ENCODE data around the gene IDH2. TPM values are rescaled to one million over a fixed set of nuclear protein-coding genes. Genes with fewer than 3 reads are reported as not detected.
A peak's percentile ranks its signal among the peaks of the same experiment; 100 is the strongest.

The IDH2 gene
- total RNA-seq, 4 donors from 2014 or later, result 19.1 to 101 (median 85.1) TPM

GRCh38 chr15:90076716-90077115, 25.6 kb downstream of the IDH2 start:
- Histone ChIP-seq H3K4me3 (no peak overlapping the region), H3K27ac (no peak overlapping the region), H3K36me3 (no peaks in the 10 kb centered on the region), H3K9me3 (no peaks in the 10 kb centered on the region), H3K4me1 (peaks cover 0 to under 1% (median 0%) of the 10 kb centered on the region in 4 donors), H3K27me3 (no peaks in the 10 kb centered on the region)
- TF ChIP-seq POLR2A (IDR thresholded peaks at IDR 0.05), result no peak
- TF ChIP-seq EP300 (IDR thresholded peaks at IDR 0.05; ENCODE audit: low read depth), result no peak
- no peak for TF ChIP-seq POLR2AphosphoS5 (IDR thresholded peaks at IDR 0.05)
- TF ChIP-seq CTCF (IDR thresholded peaks at IDR 0.05), result no peak
- in situ Hi-C loops (cut with MboI; ENCODE audit: low pct_ligation_motif_present in 1 of 4, low pct_unique_long_range_greater_than_20kb in 1 of 4, low sequenced_read_pairs in 3 of 4) (loop anchor here in 3 of 4 donors (10.0 to 25.0 kb wide), 3 partner anchors 182 to 339 kb away; partner anchors contain the start of genes MESP1 (in 2 of the 3) and AP3S2 (in 1 of the 3)), intact Hi-C loops (cut with DNase I; ENCODE audit: low total_unique reads) (loop anchor here (5.0 kb wide), 1 partner anchor 706 kb away; no protein-coding TSS in a partner anchor)
- no peak for DNase-seq
- 91% methylated on average over 6 of the region's 6 CpGs; no CpG with 5 or more reads in 1 of the 2 donors for WGBS, 2 donors (ENCODE audit: low coverage in 1 of 2)

GRCh38 chr15:90075420-90076289, 26.6 kb downstream of the IDH2 start:
- in situ Hi-C loops (cut with MboI; ENCODE audit: low pct_ligation_motif_present in 1 of 4, low pct_unique_long_range_greater_than_20kb in 1 of 4, low sequenced_read_pairs in 3 of 4) (loop anchor here in 3 of 4 donors (10.0 to 25.0 kb wide), 3 partner anchors 181 to 338 kb away; partner anchors contain the start of genes MESP1 (in 2 of the 3) and AP3S2 (in 1 of the 3)), intact Hi-C loops (cut with DNase I; ENCODE audit: low total_unique reads) (loop anchor here (5.0 kb wide), 1 partner anchor 707 kb away; no protein-coding TSS in a partner anchor)
- Histone ChIP-seq H3K4me1 (peaks cover 0 to 11% (median 0%) of the 10 kb centered on the region in 4 donors), H3K27ac (peak overlapping the region in 2 of 4 donors; percentile 41 to 53), H3K36me3 (no peaks in the 10 kb centered on the region), H3K27me3 (no peaks in the 10 kb centered on the region), H3K4me3 (no peak overlapping the region), H3K9me3 (no peaks in the 10 kb centered on the region)
- 67 to 90% methylated on average over 4 to 13 of the region's 13 CpGs for WGBS, 2 donors (ENCODE audit: low coverage in 1 of 2)
- no peak for TF ChIP-seq CTCF (IDR thresholded peaks at IDR 0.05)
- no peak for TF ChIP-seq POLR2A (IDR thresholded peaks at IDR 0.05)
- TF ChIP-seq POLR2AphosphoS5 (IDR thresholded peaks at IDR 0.05), result no peak
- TF ChIP-seq EP300 (IDR thresholded peaks at IDR 0.05; ENCODE audit: low read depth), result no peak
- DNase-seq, result peak; percentile 50

- intact Hi-C loops (cut with DNase I; ENCODE audit: low total_unique reads), result loop anchor here (5.0 kb wide), 1 partner anchor 707 kb away; no protein-coding TSS in a partner anchor
- WGBS, 2 donors (ENCODE audit: low coverage in 1 of 2), result 81 to 91% methylated on average over 4 to 5 of the region's 5 CpGs
- no peaks in the 10 kb centered on the region for H3K36me3 ChIP-seq
- DNase-seq, result no peak
- TF ChIP-seq CTCF (IDR thresholded peaks at IDR 0.05) (no peak), EP300 (IDR thresholded peaks at IDR 0.05; ENCODE audit: low read depth) (no peak), POLR2A (IDR thresholded peaks at IDR 0.05) (no peak), POLR2AphosphoS5 (IDR thresholded peaks at IDR 0.05) (no peak)
- H3K27me3 ChIP-seq, result no peaks in the 10 kb centered on the region
- H3K4me3 ChIP-seq, result no peak overlapping the region
- H3K27ac ChIP-seq, result peak overlapping the region in 2 of 4 donors; percentile 41 to 53
- H3K9me3 ChIP-seq, result no peaks in the 10 kb centered on the region
- in situ Hi-C loops (cut with MboI; ENCODE audit: low pct_ligation_motif_present in 1 of 4, low pct_unique_long_range_greater_than_20kb in 1 of 4, low sequenced_read_pairs in 3 of 4), result loop anchor here (5.0 to 25.0 kb wide), 5 partner anchors 178 to 338 kb away; partner anchors contain the start of genes AP3S2 (in 2 of the 4) and MESP1 (in 2 of the 4)
- peaks cover 0 to 12% (median 0%) of the 10 kb centered on the region in 4 donors for H3K4me1 ChIP-seq
Measured at GRCh38 chr15:90074916-90075315, 27.4 kb downstream of the IDH2 start.

GRCh38 chr15:90074023-90074422, 28.2 kb downstream of the IDH2 start:
- H3K36me3 ChIP-seq, result no peaks in the 10 kb centered on the region
- in situ Hi-C loops (cut with MboI; ENCODE audit: low pct_ligation_motif_present in 1 of 4, low pct_unique_long_range_greater_than_20kb in 1 of 4, low sequenced_read_pairs in 3 of 4), result loop anchor here in 3 of 4 donors (5.0 to 10.0 kb wide), 3 partner anchors 177 to 182 kb away; partner anchors contain the start of gene AP3S2 (in 2 of the 3)
- TF ChIP-seq EP300 (IDR thresholded peaks at IDR 0.05; ENCODE audit: low read depth), result no peak
- TF ChIP-seq POLR2AphosphoS5 (IDR thresholded peaks at IDR 0.05), result no peak
- no peak for TF ChIP-seq POLR2A (IDR thresholded peaks at IDR 0.05)
- no peak for TF ChIP-seq CTCF (IDR thresholded peaks at IDR 0.05)

More at GRCh38 chr15:90074023-90074422, 28.2 kb downstream of the IDH2 start:
- 91 to 96% methylated on average over 8 to 12 of the region's 12 CpGs for WGBS, 2 donors (ENCODE audit: low coverage in 1 of 2)
- Histone ChIP-seq H3K9me3 (no peaks in the 10 kb centered on the region), H3K4me1 (peaks cover 0 to 12% (median 0%) of the 10 kb centered on the region in 4 donors), H3K4me3 (no peak overlapping the region), H3K27me3 (no peaks in the 10 kb centered on the region), H3K27ac (no peak overlapping the region)
- no peak for DNase-seq
- intact Hi-C loops (cut with DNase I; ENCODE audit: low total_unique reads), result no loop called here

All from transverse colon (tissue), 4 donors.